ENCODE results near the gene TXNDC9.

DNA sequence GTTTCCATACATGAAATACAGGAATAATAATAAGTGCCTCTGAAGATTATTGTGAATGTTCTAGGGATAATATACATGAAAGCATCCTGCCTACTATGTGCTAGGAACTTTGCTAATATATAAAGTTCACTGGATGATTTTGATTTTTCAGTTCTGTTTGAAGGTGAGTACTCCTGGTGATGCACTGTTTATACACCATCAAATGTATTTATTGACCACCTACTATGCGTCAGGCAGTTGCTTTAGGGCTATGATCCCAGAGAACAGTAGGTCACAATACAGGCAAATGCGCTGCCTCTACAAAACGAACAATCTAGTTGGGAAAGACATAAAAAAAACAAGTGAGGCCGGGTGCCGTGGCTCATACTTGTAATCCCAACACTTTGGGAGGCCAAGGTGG lies 10.7 kb downstream of the TXNDC9 start:
- TF ChIP-seq, protein P1, sequence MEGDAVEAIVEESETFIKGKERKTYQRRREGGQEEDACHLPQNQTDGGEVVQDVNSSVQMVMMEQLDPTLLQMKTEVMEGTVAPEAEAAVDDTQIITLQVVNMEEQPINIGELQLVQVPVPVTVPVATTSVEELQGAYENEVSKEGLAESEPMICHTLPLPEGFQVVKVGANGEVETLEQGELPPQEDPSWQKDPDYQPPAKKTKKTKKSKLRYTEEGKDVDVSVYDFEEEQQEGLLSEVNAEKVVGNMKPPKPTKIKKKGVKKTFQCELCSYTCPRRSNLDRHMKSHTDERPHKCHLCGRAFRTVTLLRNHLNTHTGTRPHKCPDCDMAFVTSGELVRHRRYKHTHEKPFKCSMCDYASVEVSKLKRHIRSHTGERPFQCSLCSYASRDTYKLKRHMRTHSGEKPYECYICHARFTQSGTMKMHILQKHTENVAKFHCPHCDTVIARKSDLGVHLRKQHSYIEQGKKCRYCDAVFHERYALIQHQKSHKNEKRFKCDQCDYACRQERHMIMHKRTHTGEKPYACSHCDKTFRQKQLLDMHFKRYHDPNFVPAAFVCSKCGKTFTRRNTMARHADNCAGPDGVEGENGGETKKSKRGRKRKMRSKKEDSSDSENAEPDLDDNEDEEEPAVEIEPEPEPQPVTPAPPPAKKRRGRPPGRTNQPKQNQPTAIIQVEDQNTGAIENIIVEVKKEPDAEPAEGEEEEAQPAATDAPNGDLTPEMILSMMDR (IDR thresholded peaks at IDR 0.05), result no peak
- TF ChIP-seq POLR2A (IDR thresholded peaks at IDR 0.05), result no peak

Measured in body of pancreas (tissue), 4 donors.